Neural cell (in vitro differentiated cells): ENCODE results near the gene RXFP2.

Source experiments
- CTCF ChIP-seq: fragments of 450-650 bp; IDR thresholded peaks from 2 replicates; pipeline ENCODE4 v1.5.1; 2014; ENCODE audit warnings: antibody characterized with exemption, mild to moderate bottlenecking, moderate library complexity; ENCODE audit not compliant: poor library complexity, severe bottlenecking
- POLR2AphosphoS5 ChIP-seq: IDR thresholded peaks from 2 replicates; pipeline ENCODE4 v1.6.1; 2012

DNA sequence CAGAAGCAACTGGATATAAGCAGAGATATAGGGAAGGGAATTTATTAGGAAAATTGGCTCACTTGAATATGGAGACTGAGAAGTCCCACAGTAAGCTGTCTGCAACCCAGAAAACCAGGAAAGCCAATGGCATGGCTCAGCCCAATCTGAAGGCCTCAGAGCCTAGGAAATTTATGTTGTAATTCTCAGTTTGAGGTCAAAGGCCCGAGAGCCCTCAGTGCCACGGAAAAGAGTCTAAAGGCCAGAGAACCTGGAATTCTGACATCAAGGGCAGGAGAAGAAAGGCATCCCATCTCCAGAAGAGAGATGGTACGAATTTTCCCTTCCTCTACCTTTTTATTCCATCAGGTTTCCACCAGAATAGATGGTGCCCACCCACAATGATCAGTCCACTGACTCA lies 20.1 kb upstream of the RXFP2 start:
- TF ChIP-seq CTCF = no peak
- TF ChIP-seq POLR2AphosphoS5 = no peak
